Activated T-cell treated with anti-CD3 and anti-CD28 coated beads, Interleukin-2, amount 50 U/mL, for 1 hour (primary cell): ENCODE results near the gene SNTG2.

Experiments used
- DNase-seq: peaks from one replicate; pipeline ENCODE4 v3.0.0-alpha.2; 2020

SNTG2 gene

GRCh38 chr2:1249897-1250687 is 299.4 kb downstream of the SNTG2 start:
- no peak for DNase-seq

- no peak for DNase-seq
Observed at GRCh38 chr2:1251520-1251919, 300.9 kb downstream of the SNTG2 start.

- no peak for DNase-seq
Observed at GRCh38 chr2:1253629-1254028, 303.0 kb downstream of the SNTG2 start.

GRCh38 chr2:1254662-1255343 is 304.2 kb downstream of the SNTG2 start:
- DNase-seq = no peak

GRCh38 chr2:1256632-1257324 is 306.1 kb downstream of the SNTG2 start:
- no peak for DNase-seq

GRCh38 chr2:1257334-1257733 is 306.7 kb downstream of the SNTG2 start:
- DNase-seq = no peak

- no peak for DNase-seq
Observed at GRCh38 chr2:1259746-1260145, 309.1 kb downstream of the SNTG2 start.

GRCh38 chr2:1262609-1263008 is 312.0 kb downstream of the SNTG2 start:
- no peak for DNase-seq

GRCh38 chr2:1265454-1265853 is 314.8 kb downstream of the SNTG2 start:
- DNase-seq = no peak

GRCh38 chr2:1266351-1266750 is 315.7 kb downstream of the SNTG2 start:
- no peak for DNase-seq

GRCh38 chr2:1268034-1268433 is 317.4 kb downstream of the SNTG2 start:
- no peak for DNase-seq

GRCh38 chr2:1269812-1270211 is 319.2 kb downstream of the SNTG2 start:
- no peak for DNase-seq

- no peak for DNase-seq
Observed at GRCh38 chr2:1272835-1273234, 322.2 kb downstream of the SNTG2 start.

- no peak for DNase-seq
Observed at GRCh38 chr2:1277634-1278033, 327.0 kb downstream of the SNTG2 start.

- DNase-seq = no peak
Observed at GRCh38 chr2:1278125-1278524, 327.5 kb downstream of the SNTG2 start.

GRCh38 chr2:1278861-1279260 is 328.2 kb downstream of the SNTG2 start:
- DNase-seq = no peak

- DNase-seq = no peak
Observed at GRCh38 chr2:1282552-1282951, 331.9 kb downstream of the SNTG2 start.

GRCh38 chr2:1283020-1283801 is 332.6 kb downstream of the SNTG2 start:
- DNase-seq = no peak

- no peak for DNase-seq
Observed at GRCh38 chr2:1283871-1284270, 333.2 kb downstream of the SNTG2 start.

GRCh38 chr2:1286929-1287328 is 336.3 kb downstream of the SNTG2 start:
- no peak for DNase-seq

GRCh38 chr2:1287427-1287826 is 336.8 kb downstream of the SNTG2 start:
- DNase-seq = no peak

- no peak for DNase-seq
Observed at GRCh38 chr2:1294900-1295299, 344.3 kb downstream of the SNTG2 start.

- DNase-seq = no peak
Observed at GRCh38 chr2:1295740-1296139, 345.1 kb downstream of the SNTG2 start.
